Activated T-cell treated with anti-CD3 and anti-CD28 coated beads for 24 hours (primary cell): ENCODE data around the gene SLC6A18.

Experiments used
- DNase-seq: peaks from one replicate; pipeline ENCODE4 v3.0.0-alpha.2; 2020; ENCODE audit warnings: low read depth

Gene SLC6A18

DNA sequence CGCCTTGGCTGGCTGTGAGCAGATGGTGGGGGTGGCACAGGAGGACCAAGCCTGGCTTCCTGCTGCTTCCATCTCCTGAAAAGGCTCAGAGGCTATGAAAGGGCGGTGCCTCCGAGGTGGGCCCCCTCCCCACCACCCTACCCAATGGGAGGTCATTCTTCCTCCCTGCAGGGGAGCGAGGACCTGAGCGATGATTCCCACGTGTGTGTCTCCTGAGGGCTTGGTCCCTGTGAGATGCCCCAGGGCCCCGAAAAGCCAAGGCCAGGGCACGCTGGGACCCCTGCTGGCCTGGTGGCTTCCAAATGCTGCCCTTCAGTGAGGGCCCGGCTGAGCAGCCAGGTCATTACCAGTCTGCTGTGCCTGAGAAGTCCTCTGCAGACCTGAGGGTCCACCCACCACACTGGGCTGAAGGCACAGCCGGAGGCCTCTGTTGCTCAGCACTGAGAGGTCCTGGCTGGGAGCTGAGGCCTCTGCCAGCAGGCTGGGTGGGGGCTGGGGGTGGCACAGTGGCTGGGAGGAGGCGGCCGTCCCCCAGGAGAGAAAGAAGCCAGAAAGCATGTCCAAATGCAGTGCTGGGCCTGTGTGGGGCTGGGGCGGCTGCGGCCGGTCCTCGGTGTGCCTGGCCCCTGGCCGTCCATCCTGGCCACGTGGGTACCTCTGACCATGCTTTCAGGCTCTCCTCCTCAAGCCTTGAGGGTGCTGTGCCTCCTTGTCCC lies 37.8 kb upstream of the SLC6A18 start:
- no peak for DNase-seq

DNA sequence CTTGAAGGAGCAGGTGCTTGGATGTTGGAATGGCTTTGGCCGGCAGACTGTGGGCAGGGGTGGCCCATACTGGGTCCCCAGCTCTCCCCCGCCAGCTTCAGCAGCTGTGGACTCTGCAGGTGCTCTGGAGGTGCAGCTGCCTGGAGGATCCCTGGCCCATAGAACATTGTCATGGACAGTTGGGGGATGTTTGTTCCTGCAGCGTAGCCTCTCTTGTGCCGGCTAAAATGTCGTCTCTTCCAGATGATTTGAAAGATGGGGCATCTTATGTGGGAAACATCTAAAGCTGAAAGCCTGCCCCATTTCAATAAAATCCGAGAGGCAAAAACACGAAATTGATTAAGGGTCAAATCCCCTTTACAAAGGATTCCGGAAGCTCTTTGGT lies 37.2 kb upstream of the SLC6A18 start:
- no peak for DNase-seq

DNA sequence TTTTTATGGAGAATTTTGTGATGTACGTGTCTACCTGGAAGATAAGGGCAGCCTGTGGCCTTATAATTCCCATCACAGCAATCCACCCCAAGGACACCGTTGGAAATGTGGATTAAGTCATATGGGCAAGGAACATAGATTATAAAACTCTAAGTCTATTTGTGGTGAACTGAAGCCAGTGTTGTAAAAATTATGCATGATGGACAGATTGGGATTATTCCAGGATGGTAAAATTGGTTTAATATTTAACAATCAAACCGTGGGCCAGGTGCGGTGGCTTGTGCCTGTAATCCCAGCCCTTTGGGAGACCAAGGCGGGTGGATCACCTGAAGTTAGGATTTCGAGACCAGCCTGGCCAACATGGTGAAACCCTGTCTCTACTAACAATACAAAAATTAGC lies 36.7 kb upstream of the SLC6A18 start:
- no peak for DNase-seq

DNA sequence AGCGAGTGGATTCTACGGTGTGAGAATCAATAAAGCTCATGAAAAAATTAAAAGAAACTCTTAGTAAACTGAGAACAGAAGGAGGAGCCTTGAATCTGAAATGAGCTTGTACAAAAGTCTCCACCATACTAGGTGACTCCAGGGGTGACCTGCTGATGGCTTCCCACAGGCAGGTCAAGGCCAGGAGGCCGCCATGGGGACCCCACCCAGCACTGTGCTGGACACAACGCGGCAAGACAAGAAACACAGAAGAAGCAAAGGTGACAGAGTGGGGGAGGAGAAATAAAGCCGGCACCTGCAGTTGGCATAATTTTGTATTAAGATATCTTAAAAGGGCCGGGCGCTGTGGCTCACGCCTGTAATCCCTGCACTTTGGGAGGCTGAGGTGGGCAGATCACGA lies 35.9 kb upstream of the SLC6A18 start:
- DNase-seq: no peak

DNA sequence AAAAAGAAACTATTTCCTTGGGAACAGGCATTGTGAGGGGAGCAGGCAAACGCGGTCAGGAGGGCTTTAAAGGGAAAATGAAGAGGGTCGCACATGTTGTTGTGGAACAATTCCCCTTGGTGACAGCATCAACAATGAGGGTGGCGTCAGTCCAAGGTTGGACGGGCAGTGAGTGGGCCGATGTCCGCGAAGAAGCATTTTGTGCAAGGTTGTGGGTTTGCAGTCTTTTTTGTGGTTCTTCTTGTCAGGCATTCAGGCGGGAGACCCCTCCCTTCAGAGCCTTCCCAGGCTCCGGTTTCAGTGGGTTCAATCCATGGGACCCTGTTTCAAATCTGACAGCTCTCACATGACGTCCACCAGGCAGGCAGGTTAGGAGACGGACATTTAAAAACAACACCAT lies 34.9 kb upstream of the SLC6A18 start:
- DNase-seq: no peak

DNA sequence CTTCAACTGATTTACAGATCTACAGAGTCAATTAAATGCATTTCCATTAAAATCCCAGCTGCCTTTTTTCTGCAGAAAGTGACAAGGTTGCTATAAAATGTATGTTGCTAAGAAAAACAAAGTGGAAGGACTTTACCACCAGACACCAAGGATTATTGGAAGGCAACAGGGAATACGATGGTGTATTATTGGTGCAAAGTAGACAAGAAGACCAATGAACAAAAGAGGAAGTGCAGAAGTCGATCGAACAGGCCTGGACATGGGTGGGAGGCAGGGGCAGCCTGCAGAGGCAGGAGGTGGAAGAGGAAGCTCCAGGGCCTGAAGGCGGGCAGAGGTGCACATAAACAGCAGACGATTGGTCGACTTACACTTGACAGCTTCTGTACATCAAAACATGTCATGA lies 34.3 kb upstream of the SLC6A18 start:
- no peak for DNase-seq

DNA sequence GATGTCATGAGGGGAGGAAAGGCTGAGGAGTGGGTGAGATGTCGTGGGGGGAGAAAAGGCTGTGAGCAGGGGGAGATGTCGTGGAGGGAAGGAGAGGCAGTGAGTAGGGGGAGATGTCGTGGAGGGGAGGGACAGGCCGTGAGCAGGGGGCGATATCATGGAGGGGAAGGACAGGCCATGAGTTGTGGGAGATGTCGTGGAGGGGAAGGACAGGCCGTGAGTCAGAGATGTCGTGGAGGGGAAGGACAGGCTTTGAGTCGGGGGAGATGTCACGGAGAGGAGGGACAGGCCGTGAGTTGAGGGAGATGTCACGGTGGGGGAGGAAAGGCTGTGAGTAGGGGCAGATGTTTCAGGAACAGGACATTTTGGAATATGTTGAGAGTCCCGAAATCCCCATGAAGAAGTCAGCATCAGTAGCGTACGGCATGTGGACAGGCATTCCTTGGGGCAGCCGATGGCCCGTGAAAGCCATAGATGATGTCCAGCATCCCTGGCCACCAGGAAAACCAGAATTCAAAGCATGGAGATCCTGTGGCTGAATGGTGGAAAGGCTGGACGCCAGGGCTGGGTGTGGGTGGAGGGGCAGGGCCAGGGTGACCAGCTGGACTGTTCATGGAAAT lies 32.1 kb upstream of the SLC6A18 start:
- no peak for DNase-seq

DNA sequence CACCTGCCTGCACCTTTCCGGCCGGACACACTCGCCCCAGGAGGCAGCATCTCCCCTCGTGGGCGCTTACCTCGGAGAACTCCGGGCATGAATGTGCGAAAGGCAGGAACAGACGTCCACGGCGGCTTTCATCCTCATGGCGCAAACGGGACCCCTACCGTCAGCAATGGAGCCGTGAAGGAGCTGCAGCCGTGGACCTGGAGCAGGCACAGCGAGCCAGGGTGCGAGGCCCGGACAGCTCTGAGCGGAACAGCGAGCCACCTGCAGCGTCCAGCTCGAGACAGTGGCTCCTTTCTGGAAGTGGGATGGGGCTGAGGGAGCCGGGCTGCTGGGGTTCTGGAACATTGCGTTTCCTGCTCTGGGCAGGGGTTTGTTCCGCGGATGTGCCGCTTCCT lies 31.6 kb upstream of the SLC6A18 start:
- DNase-seq: no peak

DNA sequence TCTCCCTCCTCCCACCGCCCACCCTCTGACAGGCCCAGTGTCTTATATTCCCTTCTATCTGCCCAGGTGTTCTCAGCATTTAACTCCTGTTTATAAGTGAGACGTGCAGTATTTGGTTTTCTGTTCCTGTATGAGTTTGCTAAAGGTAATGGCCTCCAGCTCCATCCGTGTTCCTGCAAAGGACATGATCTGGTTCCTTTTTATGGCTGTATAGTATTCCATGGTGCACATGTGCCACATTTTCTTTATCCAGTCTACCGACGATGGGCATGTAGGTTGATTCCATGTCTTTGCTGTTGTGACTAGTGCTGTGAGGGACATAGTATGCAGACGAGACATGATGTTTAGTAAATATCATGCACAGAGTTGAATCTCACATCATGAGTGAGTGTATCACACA lies 30.8 kb upstream of the SLC6A18 start:
- no peak for DNase-seq

DNA sequence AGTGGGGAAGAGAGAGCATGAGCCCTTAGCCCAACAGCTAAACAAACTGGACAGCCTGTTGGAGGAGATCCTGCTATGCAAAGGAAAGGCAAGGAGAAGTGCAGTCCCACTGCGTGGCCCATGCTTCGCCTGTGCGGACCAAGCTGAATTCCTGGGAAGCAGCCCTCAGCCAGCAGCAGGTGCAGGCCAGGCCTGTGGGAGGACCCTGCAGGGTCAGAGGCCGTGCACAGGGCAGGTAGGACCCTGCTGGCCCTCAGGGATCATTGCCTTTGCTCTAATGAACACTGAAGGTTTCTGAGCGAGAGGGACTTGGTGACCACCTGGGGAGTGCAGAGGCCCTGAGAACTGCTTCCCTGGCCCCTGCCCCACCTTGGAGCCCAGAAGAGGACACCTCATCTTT lies 29.7 kb upstream of the SLC6A18 start:
- no peak for DNase-seq

DNA sequence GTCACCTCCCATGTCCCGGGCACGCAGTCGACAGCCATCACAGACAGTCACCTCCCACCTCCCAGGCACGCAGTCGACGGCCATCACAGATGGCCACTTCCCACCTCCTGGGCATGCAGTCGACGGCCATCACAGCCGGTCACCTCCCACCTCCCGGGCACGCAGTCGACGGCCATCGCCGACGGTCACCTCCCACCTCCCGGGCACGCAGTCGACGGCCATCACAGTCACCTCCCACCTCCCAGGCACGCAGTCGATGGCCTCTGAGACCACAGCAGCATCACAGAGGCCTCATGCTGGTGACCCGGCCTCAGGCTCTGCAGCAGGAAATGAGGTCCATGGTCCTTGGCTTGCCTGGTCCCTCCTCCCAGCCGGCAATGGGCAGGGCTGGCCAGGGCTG lies 29.3 kb upstream of the SLC6A18 start:
- no peak for DNase-seq

DNA sequence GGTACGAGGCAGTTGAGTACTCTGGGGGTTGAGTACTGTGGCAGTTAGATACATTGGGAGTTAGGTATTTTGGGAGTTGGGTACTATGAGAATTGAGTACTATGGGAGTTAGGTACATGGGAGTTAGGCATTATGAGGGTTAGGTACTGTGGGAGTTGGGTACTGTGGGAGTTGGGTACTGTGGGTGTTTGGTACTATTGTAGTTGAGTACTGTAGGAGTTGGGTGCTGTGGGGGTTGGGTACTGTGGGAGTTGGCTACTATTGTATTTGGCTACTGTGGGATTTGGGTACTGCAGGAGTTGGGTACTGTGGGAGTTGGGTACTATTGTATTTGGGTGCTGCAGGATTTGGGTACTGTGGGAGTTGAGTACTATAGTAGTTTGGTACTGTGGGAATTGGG lies 28.6 kb upstream of the SLC6A18 start:
- no peak for DNase-seq

DNA sequence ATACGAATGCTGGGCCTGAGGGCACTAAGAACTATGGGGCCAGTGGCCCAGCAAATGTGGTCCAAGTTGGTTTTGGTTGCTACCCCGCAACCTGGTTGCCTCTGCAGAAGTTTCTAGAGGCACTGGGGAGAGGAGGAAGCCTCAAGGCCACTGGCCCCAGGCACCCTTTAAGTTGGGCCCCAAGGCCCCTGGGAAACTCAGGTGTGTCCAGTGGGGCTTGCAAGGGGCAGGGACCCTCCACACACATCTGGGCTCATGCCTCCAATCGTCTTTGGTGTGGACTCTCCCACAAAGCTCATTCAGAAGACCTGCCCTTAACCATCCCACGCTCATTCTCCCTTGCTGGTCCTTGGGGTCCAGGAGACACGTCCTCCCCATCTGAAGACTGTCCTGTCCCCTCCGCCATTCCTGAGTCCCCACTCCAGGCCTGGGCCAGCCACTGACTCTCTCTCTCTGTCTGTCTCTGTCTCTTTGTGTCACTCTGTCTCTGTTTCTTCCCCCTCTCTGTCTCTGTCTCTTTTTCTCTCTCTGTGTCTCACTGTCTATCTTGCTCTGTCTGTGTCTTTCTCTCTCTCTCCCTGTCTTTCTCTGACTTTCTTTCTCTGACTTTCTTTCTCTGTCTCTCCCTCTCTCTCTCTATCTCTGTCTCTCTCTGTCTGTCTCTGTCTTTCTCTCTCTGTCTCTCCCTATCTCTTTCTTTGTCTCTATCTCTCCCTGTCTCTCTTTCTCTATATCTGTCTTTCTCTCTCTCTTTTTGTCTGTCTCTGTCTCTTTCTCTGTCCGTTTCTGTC lies 27.1 kb upstream of the SLC6A18 start:
- no peak for DNase-seq

DNA sequence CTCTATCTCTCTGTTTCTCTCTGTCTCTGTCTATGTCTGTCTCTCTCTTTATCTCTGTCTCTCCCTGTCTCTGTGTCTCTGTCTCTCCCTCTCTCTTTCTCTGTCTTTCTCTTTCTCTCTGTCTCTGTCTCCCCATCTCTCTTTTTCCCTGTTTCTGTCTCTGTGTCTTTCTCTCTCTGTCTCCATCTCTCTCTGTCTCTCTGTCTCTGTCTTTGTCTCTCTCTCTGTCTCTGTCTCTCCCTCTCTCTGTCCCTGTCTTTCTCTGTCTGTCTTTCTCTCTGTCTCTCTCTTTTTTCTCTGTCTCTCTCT lies 25.9 kb upstream of the SLC6A18 start:
- no peak for DNase-seq

DNA sequence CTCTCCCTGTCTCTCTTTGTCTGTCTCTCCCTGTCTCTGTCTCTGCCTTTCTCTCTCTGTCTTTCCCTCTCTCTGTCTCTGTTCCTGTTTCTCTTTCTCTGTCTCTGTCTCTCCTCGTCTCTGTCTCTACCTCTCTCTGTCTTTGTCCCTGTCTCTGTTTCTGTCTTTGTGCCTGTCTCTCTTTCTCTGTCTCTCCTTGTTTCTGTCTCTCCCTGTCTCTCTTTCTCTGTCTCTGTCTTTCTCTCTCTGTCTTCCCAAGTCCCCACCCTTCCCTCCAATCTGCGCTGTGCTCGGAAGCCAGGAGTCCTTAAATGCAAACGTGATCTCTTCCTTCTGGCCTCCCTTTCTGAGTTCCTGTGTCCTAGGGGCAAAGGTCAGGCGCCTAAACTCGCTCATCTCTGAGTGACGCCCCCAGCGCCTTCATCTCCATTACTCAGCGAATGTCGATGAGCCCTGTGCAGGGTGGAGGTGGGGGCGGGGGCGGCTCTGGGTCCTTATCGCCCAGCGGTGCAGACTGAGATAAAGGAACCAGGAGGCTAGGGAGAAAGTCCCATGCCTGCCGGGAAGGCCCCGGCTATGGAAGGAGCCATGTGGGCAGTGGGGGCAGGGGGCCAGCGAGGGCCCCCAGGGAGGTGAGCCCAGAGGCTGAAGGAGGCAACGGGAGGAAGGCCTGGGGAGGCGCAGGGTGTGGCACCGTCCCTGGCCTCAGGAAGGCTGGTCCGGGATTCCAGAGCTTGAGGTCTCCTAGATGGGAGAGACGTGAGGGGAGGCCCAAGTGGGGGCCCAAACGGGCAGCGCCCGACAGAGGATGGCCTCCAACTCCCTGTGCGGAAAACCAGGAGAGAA lies 25.3 kb upstream of the SLC6A18 start:
- no peak for DNase-seq

DNA sequence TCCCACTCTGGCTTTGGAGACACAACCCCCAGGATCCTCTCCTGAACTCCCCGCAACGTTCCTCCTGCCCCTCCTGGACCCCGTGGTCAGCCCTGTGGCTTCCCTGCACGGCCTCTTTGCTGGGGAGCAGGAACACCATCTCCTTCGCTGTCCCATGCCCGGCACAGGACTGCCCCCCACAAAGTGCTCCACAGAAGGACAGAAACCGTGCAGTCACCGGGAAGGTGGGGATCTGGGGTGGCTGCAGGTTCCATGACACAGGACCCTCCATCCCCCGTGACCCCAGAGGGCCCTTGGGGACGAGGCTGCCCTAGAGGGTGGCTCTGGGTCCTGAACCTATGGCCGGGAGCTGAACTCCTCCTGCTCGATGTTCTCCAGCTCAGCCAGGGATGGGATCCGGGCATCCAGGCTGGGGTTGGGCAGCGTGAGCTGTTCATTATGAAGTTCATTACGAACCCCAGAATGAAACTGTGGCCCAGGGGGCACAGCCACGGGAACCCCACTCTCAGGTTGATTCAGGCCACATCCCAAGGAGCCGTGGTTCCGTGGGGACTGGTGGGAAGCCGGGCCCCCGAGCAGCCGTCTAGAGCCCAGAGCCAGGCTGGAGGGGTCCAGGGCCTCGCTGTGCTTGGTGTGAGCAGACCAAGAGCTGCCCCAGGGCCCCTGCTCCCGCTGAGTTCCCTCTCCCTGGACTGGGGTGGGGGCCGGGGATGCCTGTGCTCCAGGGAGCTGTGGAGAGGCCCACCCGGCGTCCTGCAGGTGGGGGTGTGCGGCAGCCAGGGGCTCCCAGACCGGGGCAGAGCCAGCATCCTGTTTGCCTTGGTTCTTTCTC lies 24.5 kb upstream of the SLC6A18 start:
- no peak for DNase-seq

DNA sequence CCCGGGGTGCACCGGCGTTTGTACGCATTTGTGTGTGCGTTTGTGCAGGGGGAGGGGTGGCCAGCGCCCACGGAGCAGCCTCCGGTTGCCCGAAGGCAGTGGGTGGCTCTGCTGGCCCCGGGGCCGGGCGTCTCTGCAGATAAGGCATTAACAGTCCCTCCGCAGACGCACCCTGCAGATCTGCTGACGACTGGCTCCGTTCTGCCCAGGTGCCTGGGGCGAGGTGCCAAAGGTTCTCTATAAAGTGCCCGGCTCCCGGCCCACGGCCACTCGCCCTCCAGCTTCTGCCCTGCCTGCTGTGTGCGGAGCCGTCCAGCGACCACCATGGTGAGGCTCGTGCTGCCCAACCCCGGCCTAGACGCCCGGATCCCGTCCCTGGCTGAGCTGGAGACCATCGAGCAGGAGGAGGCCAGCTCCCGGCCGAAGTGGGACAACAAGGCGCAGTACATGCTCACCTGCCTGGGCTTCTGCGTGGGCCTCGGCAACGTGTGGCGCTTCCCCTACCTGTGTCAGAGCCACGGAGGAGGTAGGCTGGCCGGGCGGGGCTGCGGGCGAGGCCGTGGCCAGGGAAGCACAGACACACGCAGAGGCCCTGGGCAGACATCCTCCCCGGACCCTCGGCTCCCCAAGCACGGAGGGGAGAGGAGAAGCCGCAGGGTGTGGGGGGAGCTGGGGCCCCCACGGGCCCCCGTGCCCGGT lies 23.7 kb upstream of the SLC6A18 start, which contains the start of gene SLC6A19:
Gene SLC6A19 (plus strand): TSS at position 269 of the 699 bp plus-strand sequence. CDS start 56 bp downstream, at position 325.
- no peak for DNase-seq

DNA sequence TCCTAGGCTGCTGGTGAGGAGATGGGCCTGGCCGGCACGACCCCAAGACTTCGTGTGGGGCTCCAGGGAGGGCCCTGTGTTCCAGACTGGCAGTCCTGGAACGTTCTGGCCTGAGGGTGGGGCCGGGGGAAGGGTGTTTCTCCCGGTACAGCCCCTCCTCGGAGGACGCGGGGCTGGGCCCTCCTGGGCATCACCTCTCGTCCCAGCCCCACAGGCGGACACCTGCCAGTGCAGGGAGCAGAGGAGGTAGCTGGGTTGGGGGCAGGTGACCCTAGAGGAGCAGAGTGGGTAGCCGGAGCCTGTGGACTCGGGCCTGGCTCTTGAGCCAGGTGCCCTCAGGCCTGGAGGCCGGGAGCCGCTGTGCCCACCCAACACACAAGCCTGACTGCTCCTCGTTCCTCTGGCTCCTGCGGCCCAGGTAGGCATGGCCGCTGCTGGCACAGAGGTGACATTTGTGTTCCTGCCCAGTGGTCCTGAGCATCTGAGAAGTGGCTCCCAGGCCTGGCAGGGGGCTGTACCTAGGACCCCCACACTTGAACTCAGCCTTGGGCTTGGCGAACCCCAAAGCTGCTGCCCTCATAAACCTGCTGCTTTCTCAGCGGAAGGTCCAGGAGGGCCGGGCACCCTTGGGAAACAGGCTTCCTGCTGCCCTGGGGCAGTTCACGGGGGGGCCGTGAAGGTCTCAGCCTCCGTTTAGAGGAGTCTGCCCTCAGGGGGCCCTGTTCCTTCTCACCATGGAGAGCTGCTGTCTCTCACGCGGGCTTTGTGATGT lies 23.0 kb upstream of the SLC6A18 start:
- no peak for DNase-seq

DNA sequence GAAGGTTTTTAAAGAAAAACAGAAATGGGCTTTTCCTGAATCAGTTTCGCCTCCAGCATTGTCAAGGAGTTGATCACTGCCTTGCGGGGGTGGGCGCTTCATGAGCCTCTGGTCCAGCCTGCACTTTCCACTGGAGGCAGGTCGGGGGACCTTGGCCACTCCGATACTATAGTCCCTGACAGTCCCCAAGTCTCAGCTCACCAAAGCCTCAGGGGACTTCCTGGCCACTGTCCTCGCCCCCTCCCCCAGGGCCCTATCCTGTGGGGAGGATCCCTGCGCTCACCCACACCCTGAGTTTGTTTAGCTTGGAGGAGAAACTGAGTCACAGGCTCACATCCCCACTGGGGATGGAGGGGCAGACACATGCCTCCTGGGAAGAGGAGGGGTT lies 22.4 kb upstream of the SLC6A18 start:
- DNase-seq: no peak

DNA sequence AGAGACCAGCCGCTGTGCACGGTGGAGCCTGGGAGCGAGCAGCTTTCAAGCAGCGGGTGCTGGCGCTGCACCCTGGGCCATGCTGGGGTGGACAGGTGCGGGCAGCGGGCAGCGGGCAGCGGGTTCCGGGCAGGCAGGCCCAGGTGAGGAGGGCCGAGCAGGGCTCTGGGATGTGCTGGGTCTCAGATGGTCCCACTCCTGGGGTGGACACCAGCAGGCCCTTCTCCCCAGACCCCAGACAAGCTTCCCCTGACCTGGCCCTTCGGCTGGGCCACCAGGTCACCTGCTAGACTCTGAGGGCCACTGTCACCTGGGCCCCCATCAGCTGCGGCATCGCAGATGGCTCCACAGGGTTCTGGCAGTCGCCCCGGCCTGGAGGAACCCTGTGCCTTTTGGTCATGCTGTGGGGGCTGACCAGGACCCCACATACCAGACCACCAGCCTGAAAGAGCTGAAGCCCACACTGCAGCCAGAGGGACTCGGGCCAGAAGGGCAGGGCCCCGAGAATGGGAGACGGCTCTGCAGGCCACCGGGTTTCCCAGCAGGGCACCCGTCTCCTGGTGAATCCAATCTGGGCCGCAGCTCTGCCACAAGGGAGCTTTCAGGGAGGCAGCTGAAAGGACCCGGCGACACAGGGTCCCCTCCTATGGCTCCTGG lies 21.7 kb upstream of the SLC6A18 start:
- DNase-seq: no peak
